ENCODE results near the gene NUP85. TPM values are rescaled to one million over a fixed set of nuclear protein-coding genes. Genes with fewer than 3 reads are reported as not detected.
"Not testable (repeated sequence)": the region's sequence is repeated elsewhere in the genome, so short reads cannot be mapped to it uniquely, and the experiment has no call there.

NUP85 gene
- total and polyA plus RNA-seq, 4 donors = 40.4 to 69.5 (median 46.1) TPM

DNA sequence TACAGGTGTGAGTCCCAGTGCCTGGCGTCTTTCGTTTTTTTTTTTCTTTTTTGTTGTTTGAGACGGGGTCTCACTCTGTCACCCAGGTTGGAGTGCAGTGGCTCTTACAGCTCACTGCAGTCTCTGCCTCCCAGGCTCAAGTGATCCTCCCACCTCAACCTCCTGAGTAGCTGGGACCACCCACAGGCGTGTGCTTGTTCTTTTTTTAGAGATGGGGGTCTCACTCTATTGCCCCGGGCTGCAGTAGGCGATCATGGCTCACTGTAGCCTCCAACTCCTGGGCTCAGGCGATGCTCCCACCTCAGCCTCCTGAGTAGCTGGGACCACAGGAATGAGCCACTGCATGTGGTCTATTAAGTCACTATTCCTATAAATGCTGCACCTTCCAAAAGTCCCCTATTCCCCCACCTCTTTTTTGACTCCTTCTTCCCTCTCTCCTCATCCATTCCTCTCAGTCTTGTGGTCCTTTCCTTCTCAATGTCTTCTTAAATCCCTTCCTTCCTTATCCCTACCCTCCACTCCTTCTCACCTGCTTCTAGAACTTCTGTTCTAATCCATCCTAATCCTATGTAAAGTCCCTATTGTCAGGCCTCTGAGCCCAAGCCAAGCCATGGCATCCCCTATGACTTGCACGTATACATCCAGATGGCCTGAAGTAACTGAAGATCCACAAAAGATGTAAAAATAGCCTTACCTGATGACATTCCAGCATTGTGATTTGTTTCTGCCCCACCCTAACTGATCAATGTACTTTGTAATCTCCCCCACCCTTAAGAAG, 46.7 kb downstream of the NUP85 start:
- TF ChIP-seq, protein P1, sequence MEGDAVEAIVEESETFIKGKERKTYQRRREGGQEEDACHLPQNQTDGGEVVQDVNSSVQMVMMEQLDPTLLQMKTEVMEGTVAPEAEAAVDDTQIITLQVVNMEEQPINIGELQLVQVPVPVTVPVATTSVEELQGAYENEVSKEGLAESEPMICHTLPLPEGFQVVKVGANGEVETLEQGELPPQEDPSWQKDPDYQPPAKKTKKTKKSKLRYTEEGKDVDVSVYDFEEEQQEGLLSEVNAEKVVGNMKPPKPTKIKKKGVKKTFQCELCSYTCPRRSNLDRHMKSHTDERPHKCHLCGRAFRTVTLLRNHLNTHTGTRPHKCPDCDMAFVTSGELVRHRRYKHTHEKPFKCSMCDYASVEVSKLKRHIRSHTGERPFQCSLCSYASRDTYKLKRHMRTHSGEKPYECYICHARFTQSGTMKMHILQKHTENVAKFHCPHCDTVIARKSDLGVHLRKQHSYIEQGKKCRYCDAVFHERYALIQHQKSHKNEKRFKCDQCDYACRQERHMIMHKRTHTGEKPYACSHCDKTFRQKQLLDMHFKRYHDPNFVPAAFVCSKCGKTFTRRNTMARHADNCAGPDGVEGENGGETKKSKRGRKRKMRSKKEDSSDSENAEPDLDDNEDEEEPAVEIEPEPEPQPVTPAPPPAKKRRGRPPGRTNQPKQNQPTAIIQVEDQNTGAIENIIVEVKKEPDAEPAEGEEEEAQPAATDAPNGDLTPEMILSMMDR (IDR thresholded peaks at IDR 0.05; ENCODE audit: control extremely low read depth, extremely low read depth) = no peak
- Histone ChIP-seq H3K4me3 (no peak overlapping the region), H3K27me3 (ENCODE audit: control insufficient read depth in 3 of 3, insufficient read depth in 3 of 3, low read length in 2 of 3) (no peaks in the 10 kb centered on the region), H3K4me1 (ENCODE audit: control insufficient read depth in 5 of 5, insufficient read depth in 5 of 5, low read length in 5 of 5) (no peaks in the 10 kb centered on the region), H3K9me3 (ENCODE audit: control insufficient read depth in 4 of 4, insufficient read depth in 3 of 4, low read length in 3 of 4) (no peaks in the 10 kb centered on the region), H3K27ac (ENCODE audit: low read depth in 1 of 2, low read length in 1 of 2) (no peak overlapping the region), H3K36me3 (ENCODE audit: control insufficient read depth in 4 of 4, insufficient read depth in 4 of 4, low read length in 4 of 4) (no peaks in the 10 kb centered on the region), H3K9ac (ENCODE audit: insufficient read depth in 1 of 2, low read length in 2 of 2) (no peak overlapping the region)
- WGBS, 2 donors = 91 to 93% methylated on average over 8 of the region's 8 CpGs
- ATAC-seq (ENCODE audit: insufficient read depth, low FRiP score) (no peak), DNase-seq (no peak)

DNA sequence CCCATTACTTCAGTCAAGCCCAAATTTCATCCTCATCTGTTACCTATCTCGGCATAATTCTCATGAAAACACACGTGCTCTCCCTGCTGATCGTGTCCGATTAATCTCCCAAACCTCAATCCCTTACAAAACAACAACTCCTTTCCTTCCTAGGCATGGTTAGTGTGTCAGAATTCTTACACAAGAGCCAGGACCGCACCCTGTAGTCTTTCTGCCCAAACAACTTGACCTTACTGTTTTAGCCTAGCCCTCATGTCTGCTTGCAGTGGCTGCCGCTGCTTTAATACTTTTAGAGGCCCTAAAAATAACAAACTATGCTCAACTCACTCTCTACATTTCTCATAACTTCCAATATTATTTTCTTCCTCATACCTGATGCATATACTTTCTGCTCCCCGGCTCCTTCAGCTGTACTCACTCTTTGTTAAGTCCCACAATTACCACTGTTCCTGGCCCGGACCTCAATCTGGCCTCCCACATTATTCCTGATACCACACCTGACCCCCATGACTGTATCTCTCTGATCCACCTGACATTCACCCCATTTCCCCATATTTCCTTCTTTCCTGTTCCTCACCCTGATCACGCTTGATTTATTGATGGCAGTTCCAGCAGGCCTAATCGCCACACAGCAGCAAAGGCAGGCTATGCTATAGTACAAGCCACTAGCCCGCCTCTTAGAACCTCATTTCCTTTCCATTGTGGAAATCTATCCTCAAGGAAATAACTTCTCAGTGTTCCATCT, 50.6 kb downstream of the NUP85 start:
- H3K9me3 ChIP-seq (ENCODE audit: control insufficient read depth in 4 of 4, insufficient read depth in 3 of 4, low read length in 3 of 4); H3K9ac ChIP-seq (ENCODE audit: insufficient read depth in 1 of 2, low read length in 2 of 2); H3K27ac ChIP-seq (ENCODE audit: low read depth in 1 of 2, low read length in 1 of 2); DNase-seq; H3K36me3 ChIP-seq (ENCODE audit: control insufficient read depth in 4 of 4, insufficient read depth in 4 of 4, low read length in 4 of 4); ATAC-seq (ENCODE audit: insufficient read depth, low FRiP score); H3K4me3 ChIP-seq; H3K27me3 ChIP-seq (ENCODE audit: control insufficient read depth in 3 of 3, insufficient read depth in 3 of 3, low read length in 2 of 3): not testable (repeated sequence)
- H3K4me1 ChIP-seq (ENCODE audit: control insufficient read depth in 5 of 5, insufficient read depth in 5 of 5, low read length in 5 of 5) = peaks cover 7 to 14% (median 10%) of the 10 kb centered on the region in 5 donors
- WGBS, 2 donors = 38 to 53% methylated on average over 7 to 11 of the region's 11 CpGs

DNA sequence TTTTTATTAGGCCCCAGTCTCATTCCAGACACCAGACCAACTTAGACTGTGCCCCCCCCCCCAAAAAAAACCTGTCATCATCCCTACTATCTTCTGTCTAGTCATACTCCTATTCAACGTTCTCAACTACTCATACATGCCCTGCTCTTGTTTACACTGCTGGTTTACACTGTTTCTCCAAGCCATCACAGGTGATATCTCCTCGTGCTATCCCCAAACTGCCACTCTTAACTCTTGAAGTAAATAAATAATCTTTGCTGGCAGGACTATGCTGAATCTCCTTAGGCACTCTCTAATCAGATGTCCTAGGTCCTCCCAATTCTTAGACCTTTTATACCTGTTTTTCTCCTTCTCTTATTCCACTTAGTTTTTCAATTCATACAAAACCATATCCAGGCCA, 51.7 kb downstream of the NUP85 start:
- not testable (repeated sequence) for H3K27ac ChIP-seq (ENCODE audit: low read depth in 1 of 2, low read length in 1 of 2); H3K36me3 ChIP-seq (ENCODE audit: control insufficient read depth in 4 of 4, insufficient read depth in 4 of 4, low read length in 4 of 4); ATAC-seq (ENCODE audit: insufficient read depth, low FRiP score); H3K4me3 ChIP-seq; H3K9me3 ChIP-seq (ENCODE audit: control insufficient read depth in 4 of 4, insufficient read depth in 3 of 4, low read length in 3 of 4); DNase-seq; H3K9ac ChIP-seq (ENCODE audit: insufficient read depth in 1 of 2, low read length in 2 of 2); H3K27me3 ChIP-seq (ENCODE audit: control insufficient read depth in 3 of 3, insufficient read depth in 3 of 3, low read length in 2 of 3)
- WGBS, 2 donors = 47 to 60% methylated on average over 2 of the region's 2 CpGs
- peaks cover 7 to 14% (median 11%) of the 10 kb centered on the region in 5 donors for H3K4me1 ChIP-seq (ENCODE audit: control insufficient read depth in 5 of 5, insufficient read depth in 5 of 5, low read length in 5 of 5)

DNA sequence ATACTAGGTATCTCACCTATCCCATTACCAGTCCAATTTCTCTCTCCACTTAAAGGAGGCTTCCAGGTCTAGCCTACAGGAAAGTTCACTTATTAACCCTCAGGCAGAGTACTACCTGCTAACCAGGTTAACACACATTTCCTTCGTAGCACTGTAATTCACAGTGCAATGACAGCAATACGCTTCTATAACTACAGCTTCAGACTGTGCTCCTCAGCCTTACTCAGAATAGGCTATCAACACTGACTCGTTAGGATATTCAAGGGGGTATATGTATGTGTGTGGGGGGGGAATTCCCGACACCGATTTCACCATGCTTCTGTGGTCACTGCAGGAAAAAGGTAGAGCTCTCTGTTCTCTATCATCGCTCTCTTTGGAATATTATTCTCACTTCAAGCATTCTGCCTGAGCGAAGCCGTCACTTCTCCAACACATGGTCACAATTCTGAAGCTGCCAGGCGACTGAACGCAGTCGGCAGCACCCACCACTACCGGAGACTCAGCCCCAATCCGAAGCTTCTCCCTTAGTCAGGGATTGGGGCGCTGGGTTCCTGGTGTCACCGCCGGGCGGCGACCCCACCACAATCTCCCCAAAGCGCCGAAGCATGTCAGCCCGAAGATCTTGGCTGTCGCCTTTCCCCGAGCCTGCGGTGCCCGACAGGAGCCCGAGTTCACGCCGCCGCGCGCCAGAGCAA, 55.3 kb downstream of the NUP85 start:
- Histone ChIP-seq H3K27me3 (ENCODE audit: control insufficient read depth in 3 of 3, insufficient read depth in 3 of 3, low read length in 2 of 3) (no peaks in the 10 kb centered on the region), H3K27ac (ENCODE audit: low read depth in 1 of 2, low read length in 1 of 2) (peak overlapping the region; percentile 81 to 97), H3K9me3 (ENCODE audit: control insufficient read depth in 4 of 4, insufficient read depth in 3 of 4, low read length in 3 of 4) (no peaks in the 10 kb centered on the region), H3K4me3 (peak overlapping the region; percentile 70), H3K4me1 (ENCODE audit: control insufficient read depth in 5 of 5, insufficient read depth in 5 of 5, low read length in 5 of 5) (peaks cover 7 to 21% (median 15%) of the 10 kb centered on the region in 5 donors), H3K9ac (ENCODE audit: insufficient read depth in 1 of 2, low read length in 2 of 2) (peak overlapping the region; percentile 77 to 86), H3K36me3 (ENCODE audit: control insufficient read depth in 4 of 4, insufficient read depth in 4 of 4, low read length in 4 of 4) (peaks cover under 1 to 15% (median 9%) of the 10 kb centered on the region in 4 donors)
- DNase-seq (no peak), ATAC-seq (ENCODE audit: insufficient read depth, low FRiP score) (peak; percentile 8)
- 1 to 2% methylated on average over 31 of the region's 31 CpGs for WGBS, 2 donors
- TF ChIP-seq, protein P1 (IDR thresholded peaks at IDR 0.05; ENCODE audit: control extremely low read depth, extremely low read depth) = no peak

Measured in lung (tissue), 12 donors.